Endothelial cell of umbilical vein (primary cell): Measurements from ENCODE around the gene VPS29.

ENCODE experiments used
- CTCF ChIP-seq, 2 donors: IDR thresholded peaks; 1 replicate in 1 of 2; 2 replicates in 1 of 2; pipeline ENCODE4 v1.5.1; 2011; ENCODE audit warnings: low read length in 2 of 2, mild to moderate bottlenecking in 2 of 2, moderate library complexity in 2 of 2, control low read depth in 1 of 2, inconsistent platforms in 1 of 2, low read depth in 1 of 2; ENCODE audit not compliant: insufficient read depth in 1 of 2; ENCODE audit errors: extremely low read depth in 1 of 2
- EZH2 ChIP-seq: IDR thresholded peaks from 2 replicates; pipeline ENCODE4 v1.6.1; 2012; ENCODE audit warnings: borderline replicate concordance, low read depth, mild to moderate bottlenecking, moderate library complexity, low read length, inconsistent platforms; ENCODE audit not compliant: severe bottlenecking
- MYC ChIP-seq: IDR thresholded peaks from one replicate; pipeline ENCODE4 v1.6.1; 2011; ENCODE audit warnings: mild to moderate bottlenecking, low read depth, low read length
- POLR2A ChIP-seq: IDR thresholded peaks from 2 replicates; pipeline ENCODE4 v1.6.1; 2012; ENCODE audit warnings: low read depth, mild to moderate bottlenecking, control low read depth, low read length
- POLR2AphosphoS5 ChIP-seq: IDR thresholded peaks from 2 replicates; pipeline ENCODE4 v1.6.1; 2012; ENCODE audit warnings: low read depth, mild to moderate bottlenecking, control low read depth, low read length, moderate library complexity; ENCODE audit not compliant: insufficient read depth

GRCh38 chr12:110532644-110533043 lies 30.7 kb upstream of the VPS29 start:
- no peak for TF ChIP-seq EZH2
- no peak for TF ChIP-seq POLR2A
- no peak for TF ChIP-seq CTCF (IDR thresholded peaks at IDR 0.05; ENCODE audit: extremely low read depth in 1 of 2, insufficient read depth in 1 of 2, low read depth in 1 of 2, low read length in 2 of 2)
- no peak for TF ChIP-seq MYC
- TF ChIP-seq POLR2AphosphoS5: no peak
